Thymus (tissue), 11 donors: ENCODE measurements around the gene MAPRE2. TPM values are rescaled to one million over a fixed set of nuclear protein-coding genes. Genes with fewer than 3 reads are reported as not detected.
A peak's percentile ranks its signal among the peaks of the same experiment; 100 is the strongest.
"Not testable (repeated sequence)": the region's sequence is repeated elsewhere in the genome, so short reads cannot be mapped to it uniquely, and the experiment has no call there.

Source experiments
- DNase-seq, 9 donors: peaks; one replicate each; pipeline ENCODE4 v3.0.0-alpha.2; 2013; ENCODE audit warnings: low spot score in 9 of 9, low read depth in 6 of 9, missing footprints in 1 of 9
- H3K27ac ChIP-seq, 2 donors: one replicate each; pipeline ENCODE4 v1.5.1; 2013; ENCODE audit warnings: control low read depth in 1 of 2, low read depth in 1 of 2, low read length in 1 of 2, mild to moderate bottlenecking in 1 of 2, moderate library complexity in 1 of 2
- H3K27me3 ChIP-seq, 2 donors: one replicate each; pipeline ENCODE4 v1.5.1; 2013; ENCODE audit warnings: low read length in 1 of 2; ENCODE audit not compliant: control insufficient read depth in 2 of 2, insufficient read depth in 1 of 2
- H3K36me3 ChIP-seq, 2 donors: one replicate each; pipeline ENCODE4 v1.5.1; 2013; ENCODE audit warnings: low read length in 1 of 2, mild to moderate bottlenecking in 1 of 2, moderate library complexity in 1 of 2; ENCODE audit not compliant: control insufficient read depth in 2 of 2, insufficient read depth in 2 of 2
- H3K4me1 ChIP-seq, 2 donors: one replicate each; pipeline ENCODE4 v1.5.1; 2013; ENCODE audit warnings: low read length in 2 of 2; ENCODE audit not compliant: control insufficient read depth in 2 of 2, insufficient read depth in 2 of 2
- H3K4me3 ChIP-seq, 2 donors: one replicate each; pipeline ENCODE4 v1.5.1; 2013; ENCODE audit warnings: low read length in 2 of 2, control low read depth in 1 of 2, mild to moderate bottlenecking in 1 of 2
- H3K9me3 ChIP-seq, 2 donors: one replicate each; pipeline ENCODE4 v1.5.1; 2013; ENCODE audit warnings: low read length in 1 of 2, mild to moderate bottlenecking in 1 of 2; ENCODE audit not compliant: control insufficient read depth in 2 of 2, insufficient read depth in 1 of 2
- WGBS: extraction: QIAGEN DNeasy Blood & Tissue Kit; methylation state at CpG from one replicate; pipeline ENCODE4 v1.1.7; 2013; 5-methylcytosine and 5-hydroxymethylcytosine counted together
- polyA plus RNA-seq: library from polyadenylated mRNA; stranded (reverse); fragments of 200-250 nt; gene quantifications from one replicate; pipeline ENCODE4 v1.2.3, GENCODE V29; 2013
- total RNA-seq: library from RNA; stranded (reverse); fragments of 120-200 nt; gene quantifications from one replicate; pipeline ENCODE4 v1.2.4, GENCODE V29; 2013
- donor health status: healthy.

MAPRE2 gene
- total and polyA plus RNA-seq, 2 donors, result 41.2 to 55.2 TPM

- no peak overlapping the region for H3K27ac ChIP-seq
- H3K36me3 ChIP-seq, result peaks cover 77 to 78% of the 10 kb centered on the region in 2 donors
- no peaks in the 10 kb centered on the region for H3K27me3 ChIP-seq
- H3K4me3 ChIP-seq, result no peak overlapping the region
- no peak for DNase-seq
- 83% methylated on average over 6 of the region's 6 CpGs for WGBS
- H3K9me3 ChIP-seq, result peaks cover 0 to 2% of the 10 kb centered on the region in 2 donors
- H3K4me1 ChIP-seq, result no peaks in the 10 kb centered on the region
These were observed 97.6 kb downstream of the MAPRE2 start for GRCh38 chr18:35138773-35139172.

GRCh38 chr18:35139517-35139916 lies 98.3 kb downstream of the MAPRE2 start:
- no peaks in the 10 kb centered on the region for H3K4me1 ChIP-seq
- no peak for DNase-seq
- H3K9me3 ChIP-seq, result peaks cover 0 to 2% of the 10 kb centered on the region in 2 donors
- H3K36me3 ChIP-seq, result peaks cover 70 to 76% of the 10 kb centered on the region in 2 donors
- no peak overlapping the region for H3K4me3 ChIP-seq
- H3K27ac ChIP-seq, result no peak overlapping the region
- H3K27me3 ChIP-seq, result no peaks in the 10 kb centered on the region
- WGBS, result 98% methylated on average over 3 of the region's 3 CpGs

GRCh38 chr18:35141077-35141476 lies 99.9 kb downstream of the MAPRE2 start:
- no peak for DNase-seq
- Histone ChIP-seq H3K27me3 (no peaks in the 10 kb centered on the region), H3K4me1 (no peaks in the 10 kb centered on the region), H3K4me3 (no peak overlapping the region), H3K9me3 (peaks cover 0 to 2% of the 10 kb centered on the region in 2 donors), H3K36me3 (peaks cover 58 to 61% of the 10 kb centered on the region in 2 donors), H3K27ac (no peak overlapping the region)
- WGBS, result 80% methylated on average over 4 of the region's 4 CpGs

GRCh38 chr18:35141567-35142274 lies 100.5 kb downstream of the MAPRE2 start:
- no peak for DNase-seq
- Histone ChIP-seq H3K27ac (no peak overlapping the region), H3K36me3 (peaks cover 52 to 54% of the 10 kb centered on the region in 2 donors)

GRCh38 chr18:35142275-35142615 lies 101.0 kb downstream of the MAPRE2 start:
- H3K27ac ChIP-seq, result no peak overlapping the region
- no peak overlapping the region for H3K4me3 ChIP-seq
- H3K27me3 ChIP-seq, result no peaks in the 10 kb centered on the region
- DNase-seq, result no peak
- peaks cover 0 to 2% of the 10 kb centered on the region in 2 donors for H3K9me3 ChIP-seq
- WGBS, result 95% methylated on average over 1 of the region's 1 CpG
- no peaks in the 10 kb centered on the region for H3K4me1 ChIP-seq
- peaks cover 47 to 49% of the 10 kb centered on the region in 2 donors for H3K36me3 ChIP-seq

More at GRCh38 chr18:35141567-35142274, 100.5 kb downstream of the MAPRE2 start:
- Histone ChIP-seq H3K4me1 (no peaks in the 10 kb centered on the region), H3K9me3 (peaks cover 0 to 2% of the 10 kb centered on the region in 2 donors), H3K4me3 (no peak overlapping the region), H3K27me3 (no peaks in the 10 kb centered on the region)
- WGBS, result 91% methylated on average over 6 of the region's 6 CpGs

- Histone ChIP-seq H3K27me3 (no peaks in the 10 kb centered on the region), H3K36me3 (peaks cover 33 to 35% of the 10 kb centered on the region in 2 donors), H3K9me3 (no peaks in the 10 kb centered on the region), H3K4me1 (no peaks in the 10 kb centered on the region), H3K4me3 (no peak overlapping the region), H3K27ac (no peak overlapping the region)
- peak in 2 of 9 donors; percentile 35 to 55 for DNase-seq
- WGBS, result 86% methylated on average over 8 of the region's 8 CpGs
These were observed 102.7 kb downstream of the MAPRE2 start for GRCh38 chr18:35143622-35144596.

- WGBS, result 98% methylated on average over 4 of the region's 4 CpGs
These were observed 103.5 kb downstream of the MAPRE2 start for GRCh38 chr18:35144698-35145097.

GRCh38 chr18:35150195-35150594 lies 109.0 kb downstream of the MAPRE2 start:
- peaks cover 5 to 11% of the 10 kb centered on the region in 2 donors for H3K4me1 ChIP-seq
- H3K9me3 ChIP-seq, H3K36me3 ChIP-seq, H3K4me3 ChIP-seq, DNase-seq, H3K27me3 ChIP-seq, H3K27ac ChIP-seq: not testable (repeated sequence)
- WGBS, result 99% methylated on average over 3 of the region's 3 CpGs

More at GRCh38 chr18:35144698-35145097, 103.5 kb downstream of the MAPRE2 start:
- no peak overlapping the region for H3K27ac ChIP-seq
- no peaks in the 10 kb centered on the region for H3K9me3 ChIP-seq
- H3K27me3 ChIP-seq, result no peaks in the 10 kb centered on the region
- no peak for DNase-seq
- H3K4me1 ChIP-seq, result no peaks in the 10 kb centered on the region
- peaks cover 25 to 28% of the 10 kb centered on the region in 2 donors for H3K36me3 ChIP-seq
- no peak overlapping the region for H3K4me3 ChIP-seq
